PC-9 (cell line): ENCODE measurements around the gene CT45A10. TPM values are rescaled to one million over a fixed set of nuclear protein-coding genes. Genes with fewer than 3 reads are reported as not detected.
"Not testable (repeated sequence)": the region's sequence is repeated elsewhere in the genome, so short reads cannot be mapped to it uniquely, and the experiment has no call there.

Experiments
- BruUV-seq: library from RNA; stranded (reverse); fragments of 400-500 nt; replicated peaks from 2 replicates; lab custom pipeline; 2021; lab: Mats Ljungman, UMichigan
- CTCF ChIA-PET: fragments of 300-600 bp; sonication (Branson Sonifier 250); formaldehyde crosslinking; loops from one replicate; lab custom pipeline; 2022; ENCODE audit warnings: antibody characterized with exemption; lab: Charles Lee
- POLR2A ChIA-PET: fragments of 300-600 bp; sonication (Branson Sonifier 250); formaldehyde crosslinking; loops from one replicate; lab custom pipeline; 2022; ENCODE audit warnings: antibody characterized with exemption; ENCODE audit not compliant: unreplicated experiment; lab: Charles Lee
- DNase-seq, 2 experiments: peaks; one replicate each; pipeline versions ENCODE4 v3.0.0 to v3.0.0-alpha.2; 2015 to 2022; ENCODE audit warnings: mixed read lengths in 1 of 2
- H2AFZ ChIP-seq: fragments of 200-600 bp; sonication (generic); 2 replicates; pipeline ENCODE4 v1.8.1; 2017; ENCODE audit warnings: antibody characterized with exemption
- H3F3A ChIP-seq: fragments of 200-600 bp; sonication (generic); 2 replicates; pipeline ENCODE4 v1.8.1; 2017; ENCODE audit warnings: antibody characterized with exemption, mild to moderate bottlenecking, low read depth; ENCODE audit not compliant: insufficient read depth
- H3K27ac ChIP-seq: fragments of 200-600 bp; sonication (generic); 2 replicates; pipeline ENCODE4 v1.6.1; 2016; ENCODE audit warnings: mixed run types
- H3K27me3 ChIP-seq: fragments of 200-600 bp; sonication (generic); 2 replicates; pipeline ENCODE4 v1.6.1; 2016; ENCODE audit warnings: low read depth, mixed run types; ENCODE audit not compliant: insufficient read depth
- H3K36me3 ChIP-seq: fragments of 200-600 bp; sonication (generic); 2 replicates; pipeline ENCODE4 v1.6.1; 2016; ENCODE audit warnings: low read depth, mixed run types
- H3K4me1 ChIP-seq: fragments of 200-600 bp; sonication (generic); replicated peaks from 2 replicates; pipeline ENCODE4 v1.6.1; 2016; ENCODE audit warnings: mixed run types; ENCODE audit not compliant: insufficient read depth
- H3K4me2 ChIP-seq: fragments of 200-600 bp; sonication (generic); 2 replicates; pipeline ENCODE4 v1.6.1; 2017; ENCODE audit warnings: mixed run types
- H3K4me3 ChIP-seq: fragments of 200-600 bp; sonication (generic); 2 replicates; pipeline ENCODE4 v1.6.1; 2016; ENCODE audit warnings: mixed run types
- H3K79me2 ChIP-seq: fragments of 200-600 bp; sonication (generic); 2 replicates; pipeline ENCODE4 v1.6.1; 2017; ENCODE audit warnings: low read depth, mixed run types
- H3K9me2 ChIP-seq: fragments of 200-600 bp; sonication (generic); 2 replicates; pipeline ENCODE4 v1.8.1; 2017; ENCODE audit warnings: mild to moderate bottlenecking; ENCODE audit not compliant: insufficient read depth
- H3K9me3 ChIP-seq: fragments of 200-600 bp; sonication (generic); 2 replicates; pipeline ENCODE4 v1.8.1; 2016; ENCODE audit warnings: low read depth; ENCODE audit not compliant: insufficient read depth
- H4K20me1 ChIP-seq: fragments of 200-600 bp; sonication (generic); 2 replicates; pipeline ENCODE4 v1.8.1; 2017; ENCODE audit not compliant: insufficient read depth
- intact Hi-C: fragments of 100-400 bp; cut with micrococcal nuclease; formaldehyde crosslinking; loops from one replicate; pipeline ENCODE4 v1.10.0; 2022; ENCODE audit not compliant: unreplicated experiment
- total RNA-seq: library from RNA; stranded (reverse); gene quantifications from 2 replicates; pipeline ENCODE4 v1.2.3, GENCODE V29; 2021

The CT45A10 gene
- total RNA-seq, 1 experiment from 2014 or later: not detected

DNA sequence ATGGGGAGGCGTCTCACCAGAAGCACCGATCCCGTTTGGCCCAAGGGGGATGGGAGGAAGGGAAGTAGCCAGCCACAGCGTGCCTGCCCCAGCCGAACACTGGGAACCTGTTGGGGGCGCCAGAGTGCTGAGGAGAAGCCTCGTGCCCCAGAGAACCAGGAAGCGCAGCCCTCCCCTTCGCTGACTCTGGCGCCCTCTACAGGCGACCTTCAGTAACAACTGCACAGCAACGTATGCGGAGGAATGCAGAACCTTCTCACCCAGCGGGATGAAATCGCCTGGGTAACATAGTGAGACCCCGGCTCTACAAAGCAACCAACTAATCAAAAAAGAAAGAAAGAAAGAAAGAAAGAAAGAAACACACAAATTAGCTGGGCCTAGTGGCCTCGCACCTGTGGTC, 21.5 kb downstream of the CT45A10 start, which contains the start of gene CT45A9:
Gene CT45A9 (minus strand): TSS at position 101 of the 400 bp plus-strand sequence. CDS start 3,751 bp downstream, outside the sequence.
- H3K4me3 ChIP-seq, H3F3A ChIP-seq, DNase-seq, H4K20me1 ChIP-seq, BruUV-seq, intact Hi-C loops, H2AFZ ChIP-seq, H3K9me2 ChIP-seq, H3K27ac ChIP-seq, H3K9me3 ChIP-seq, H3K27me3 ChIP-seq, H3K4me2 ChIP-seq, H3K36me3 ChIP-seq, POLR2A ChIA-PET, CTCF ChIA-PET, H3K4me1 ChIP-seq, H3K79me2 ChIP-seq: not testable (repeated sequence)

DNA sequence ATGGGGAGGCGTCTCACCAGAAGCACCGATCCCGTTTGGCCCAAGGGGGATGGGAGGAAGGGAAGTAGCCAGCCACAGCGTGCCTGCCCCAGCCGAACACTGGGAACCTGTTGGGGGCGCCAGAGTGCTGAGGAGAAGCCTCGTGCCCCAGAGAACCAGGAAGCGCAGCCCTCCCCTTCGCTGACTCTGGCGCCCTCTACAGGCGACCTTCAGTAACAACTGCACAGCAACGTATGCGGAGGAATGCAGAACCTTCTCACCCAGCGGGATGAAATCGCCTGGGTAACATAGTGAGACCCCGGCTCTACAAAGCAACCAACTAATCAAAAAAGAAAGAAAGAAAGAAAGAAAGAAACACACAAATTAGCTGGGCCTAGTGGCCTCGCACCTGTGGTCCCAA, 38.8 kb downstream of the CT45A10 start, which contains the start of gene CT45A8:
Gene CT45A8 (minus strand): TSS at position 101 of the 400 bp plus-strand sequence. CDS start 3,755 bp downstream, outside the sequence.
- H3K27ac ChIP-seq, BruUV-seq, H3K4me3 ChIP-seq, intact Hi-C loops, CTCF ChIA-PET, H3F3A ChIP-seq, H4K20me1 ChIP-seq, H3K36me3 ChIP-seq, POLR2A ChIA-PET, H3K79me2 ChIP-seq, H3K9me3 ChIP-seq, DNase-seq, H2AFZ ChIP-seq, H3K4me1 ChIP-seq, H3K27me3 ChIP-seq, H3K4me2 ChIP-seq, H3K9me2 ChIP-seq: not testable (repeated sequence)

GRCh38 chrX:135837180-135837579, 56.1 kb downstream of the CT45A10 start, which contains the start of gene CT45A7:
CT45A7 (minus strand) TSS chrX:135837280; CDS start chrX:135833533, 3,747 bp downstream.
- H3K36me3 ChIP-seq, H3K4me3 ChIP-seq, H2AFZ ChIP-seq, H3K9me3 ChIP-seq, H3K79me2 ChIP-seq, H3K27me3 ChIP-seq, H3K4me1 ChIP-seq, H3K4me2 ChIP-seq, H3F3A ChIP-seq, CTCF ChIA-PET, BruUV-seq, H4K20me1 ChIP-seq, POLR2A ChIA-PET, DNase-seq, H3K27ac ChIP-seq, H3K9me2 ChIP-seq, intact Hi-C loops: not testable (repeated sequence)

Other genes with a start within 250 kb of the CT45A10 start
- not detected in 2 replicates for gene CT45A1, start 179.8 kb downstream of the CT45A10 start, total RNA-seq
- gene CT45A3, start 125.3 kb downstream of the CT45A10 start, total RNA-seq: not detected in 2 replicates
- gene CT45A5, start 107.9 kb downstream of the CT45A10 start, total RNA-seq: not detected in 2 replicates
- not detected in 2 replicates for gene CT45A6, start 90.7 kb downstream of the CT45A10 start, total RNA-seq
- gene CT45A2, start 73.4 kb downstream of the CT45A10 start, total RNA-seq: not detected in 2 replicates
- gene CT45A7, start 56.2 kb downstream of the CT45A10 start, total RNA-seq: not detected in 2 replicates
- not detected in 2 replicates for gene CT45A8, start 38.9 kb downstream of the CT45A10 start, total RNA-seq
- not detected in 2 replicates for gene CT45A9, start 21.6 kb downstream of the CT45A10 start, total RNA-seq
- not detected in 2 replicates for gene SAGE1, start 272 bp upstream of the CT45A10 start, total RNA-seq
- 23.7 and 26.2 TPM in 2 replicates for gene MMGT1, start 80.5 kb upstream of the CT45A10 start, total RNA-seq
- gene SLC9A6, start 92.0 kb upstream of the CT45A10 start, total RNA-seq: 14.8 and 16.5 TPM in 2 replicates